Coronary artery (tissue), 2 donors: ENCODE results near the gene HDAC11.
"Not testable (repeated sequence)": the region's sequence is repeated elsewhere in the genome, so short reads cannot be mapped to it uniquely, and the experiment has no call there.

Experiments
- DNase-seq: peaks from one replicate; pipeline ENCODE4 v3.0.0-alpha.2; 2017; ENCODE audit warnings: low spot score
- H3K27ac ChIP-seq, 2 donors: fragments of 200-600 bp; sonication (generic); one replicate each; pipeline ENCODE4 v1.5.1; 2016 to 2019
- H3K4me3 ChIP-seq: fragments of 200-600 bp; sonication (generic); 2 replicates; pipeline ENCODE4 v1.5.1; 2016; ENCODE audit warnings: mild to moderate bottlenecking, moderate library complexity
- CTCF ChIP-seq: fragments of 200-600 bp; sonication (generic); IDR thresholded peaks from one replicate; pipeline ENCODE4 v1.5.1; 2019; ENCODE audit warnings: antibody characterized with exemption

Gene HDAC11

GRCh38 chr3:13479582-13480339 is at the start of gene HDAC11:
TSS of gene HDAC11 (plus strand) at chr3:13480306. CDS start at chr3:13480348, 42 bp downstream.
- Histone ChIP-seq H3K27ac (peak within 1 kb of the TSS; percentile 82 to 95), H3K4me3 (peak within 1 kb of the TSS; percentile 85)
- peak; percentile 99 for DNase-seq
- no peak for TF ChIP-seq CTCF

GRCh38 chr3:13430411-13430875 is 49.7 kb upstream of the HDAC11 start:
- H3K27ac ChIP-seq, H3K4me3 ChIP-seq, DNase-seq: not testable (repeated sequence)

GRCh38 chr3:13432093-13432492 is 48.0 kb upstream of the HDAC11 start:
- no peak overlapping the region for H3K4me3 ChIP-seq
- H3K27ac ChIP-seq: no peak overlapping the region
- no peak for TF ChIP-seq CTCF
- no peak for DNase-seq

- TF ChIP-seq CTCF: no peak
- no peak overlapping the region for H3K4me3 ChIP-seq
- DNase-seq: no peak
These were observed 46.2 kb upstream of the HDAC11 start for GRCh38 chr3:13433912-13434311.

GRCh38 chr3:13436213-13436612 is 43.9 kb upstream of the HDAC11 start:
- not testable (repeated sequence) for H3K27ac ChIP-seq, H3K4me3 ChIP-seq, DNase-seq

More at GRCh38 chr3:13433912-13434311, 46.2 kb upstream of the HDAC11 start:
- H3K27ac ChIP-seq: no peak overlapping the region

- DNase-seq: no peak
- H3K4me3 ChIP-seq: no peak overlapping the region
- H3K27ac ChIP-seq: no peak overlapping the region
These were observed 39.8 kb upstream of the HDAC11 start for GRCh38 chr3:13440204-13440817.

GRCh38 chr3:13442882-13443281 is 37.2 kb upstream of the HDAC11 start:
- H3K4me3 ChIP-seq, H3K27ac ChIP-seq, DNase-seq: not testable (repeated sequence)

More at GRCh38 chr3:13440204-13440817, 39.8 kb upstream of the HDAC11 start:
- no peak for TF ChIP-seq CTCF

GRCh38 chr3:13451301-13451673 is 28.8 kb upstream of the HDAC11 start:
- H3K27ac ChIP-seq: peak overlapping the region in 1 of 2 donors; percentile 83
- H3K4me3 ChIP-seq: peak overlapping the region; percentile 67
- no peak for DNase-seq
- no peak for TF ChIP-seq CTCF
